Kidney (tissue), 14 donors: Measurements from ENCODE around the gene CNOT3. TPM values are rescaled to one million over a fixed set of nuclear protein-coding genes. Genes with fewer than 3 reads are reported as not detected.

ENCODE experiments used
- DNase-seq, 5 donors: peaks; one replicate each; pipeline ENCODE4 v3.0.0-alpha.2; 2013 to 2020
- FAIRE-seq: peaks from 2 replicates; lab custom pipeline; 2012; peaks lifted over from hg19 to GRCh38; lab: Jason Lieb, UNC
- H3K27ac ChIP-seq, 2 donors: one replicate each; pipeline ENCODE4 v1.7.0; 2013; ENCODE audit warnings: low read depth in 2 of 2, low read length in 2 of 2, inconsistent platforms in 1 of 2
- H3K27me3 ChIP-seq: one replicate; pipeline ENCODE4 v1.7.1; 2013; ENCODE audit warnings: low read length, inconsistent platforms; ENCODE audit not compliant: control insufficient read depth, insufficient read depth
- H3K36me3 ChIP-seq, 3 donors: one replicate each; pipeline versions ENCODE4 v1.7.0 to v1.7.1; 2013; ENCODE audit warnings: low read length in 3 of 3, control low read depth in 1 of 3, inconsistent platforms in 1 of 3; ENCODE audit not compliant: insufficient read depth in 3 of 3, control insufficient read depth in 2 of 3
- H3K4me1 ChIP-seq, 3 donors: one replicate each; pipeline versions ENCODE4 v1.7.0 to v1.7.1; 2013; ENCODE audit warnings: low read length in 3 of 3, inconsistent platforms in 1 of 3, low read depth in 1 of 3; ENCODE audit not compliant: control insufficient read depth in 2 of 3, insufficient read depth in 2 of 3
- H3K4me3 ChIP-seq, 3 donors: one replicate each; pipeline versions ENCODE4 v1.7.0 to v1.8.1; 2013; ENCODE audit warnings: low read length in 3 of 3, control low read depth in 1 of 3, inconsistent platforms in 1 of 3
- H3K9ac ChIP-seq, 3 donors: one replicate each; pipeline versions ENCODE4 v1.7.0 to v1.7.1; 2013; ENCODE audit warnings: low read length in 3 of 3, control low read depth in 1 of 3, inconsistent platforms in 1 of 3
- H3K9me3 ChIP-seq, 3 donors: one replicate each; pipeline versions ENCODE4 v1.7.0 to v1.7.1; 2013; ENCODE audit warnings: low read length in 3 of 3, control low read depth in 1 of 3, inconsistent platforms in 1 of 3; ENCODE audit not compliant: control insufficient read depth in 2 of 3, insufficient read depth in 1 of 3
- intact Hi-C: fragments of 100-400 bp; cut with DNase I; formaldehyde crosslinking; loops from one replicate; pipeline ENCODE4 v1.11.1; 2022
- polyA plus RNA-seq: library from polyadenylated mRNA; stranded (reverse); fragments of 350-450 nt; fragmentation: Illumina TruSeq; extraction: RNeasy Lipid Tissue Mini Kit (QIAGEN cat#74804); gene quantifications from one replicate; pipeline ENCODE4 v1.2.3, GENCODE V29; 2014; ENCODE audit warnings: low read depth, low replicate concordance; ENCODE audit not compliant: insufficient read depth
- total RNA-seq: library from RNA; stranded (reverse); fragmentation: NEBNext Ultra II Directional; extraction: Animal tissue kit (Norgen Biotek cat#: 25700); gene quantifications from one replicate; pipeline ENCODE4 v1.2.1, GENCODE V29; 2021
- TF ChIP-seq, protein P1 (sequence below): IDR thresholded peaks from 3 replicates; pipeline ENCODE4 v1.5.1; 2012; ENCODE audit warnings: mild to moderate bottlenecking, moderate library complexity, borderline replicate concordance; ENCODE audit not compliant: insufficient read depth; ENCODE audit errors: extremely low read depth
- donor health status: control.
- donor health status: control.
- donor health status: control.
- donor health status: control.
- donor health status: control.
- donor health status: DM: yes; HTN: yes; CAD: no.
- donor health status: Normal renal cell carcinoma (clear cell type).

CNOT3 gene
- total and polyA plus RNA-seq, 2 donors from 2014 or later = 30.8 to 38.1 TPM

DNA sequence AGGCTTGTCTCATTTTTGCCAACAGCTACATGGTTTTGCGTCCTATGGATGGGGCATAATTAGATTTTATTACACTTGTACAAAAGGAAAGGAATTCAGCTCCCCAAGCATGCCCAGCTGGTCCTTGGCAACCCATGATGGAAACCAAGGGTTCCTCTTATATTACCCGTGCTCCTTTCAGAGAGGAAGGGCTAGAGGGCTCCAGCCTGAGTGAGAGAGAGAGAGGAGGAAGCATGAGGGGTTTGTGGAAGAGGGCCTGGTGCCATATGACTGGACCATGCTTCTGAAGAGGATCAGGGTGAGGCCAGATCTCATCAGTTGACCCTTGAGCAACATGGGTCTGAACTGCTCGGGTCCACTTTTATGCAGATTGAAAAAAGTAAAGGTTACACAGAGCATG, 59.6 kb downstream of the CNOT3 start:
- intact Hi-C loops = no loop called here
- FAIRE-seq (no peak), DNase-seq (peak in 1 of 5 donors; percentile 3)
- peaks cover 4 to 9% (median 5%) of the 10 kb centered on the region in 3 donors for H3K36me3 ChIP-seq
- H3K27me3 ChIP-seq = no peaks in the 10 kb centered on the region
- H3K9me3 ChIP-seq = no peaks in the 10 kb centered on the region
- H3K4me1 ChIP-seq = peaks cover 3 to 11% (median 5%) of the 10 kb centered on the region in 3 donors
- H3K9ac ChIP-seq = no peak overlapping the region
- TF ChIP-seq, protein P1, sequence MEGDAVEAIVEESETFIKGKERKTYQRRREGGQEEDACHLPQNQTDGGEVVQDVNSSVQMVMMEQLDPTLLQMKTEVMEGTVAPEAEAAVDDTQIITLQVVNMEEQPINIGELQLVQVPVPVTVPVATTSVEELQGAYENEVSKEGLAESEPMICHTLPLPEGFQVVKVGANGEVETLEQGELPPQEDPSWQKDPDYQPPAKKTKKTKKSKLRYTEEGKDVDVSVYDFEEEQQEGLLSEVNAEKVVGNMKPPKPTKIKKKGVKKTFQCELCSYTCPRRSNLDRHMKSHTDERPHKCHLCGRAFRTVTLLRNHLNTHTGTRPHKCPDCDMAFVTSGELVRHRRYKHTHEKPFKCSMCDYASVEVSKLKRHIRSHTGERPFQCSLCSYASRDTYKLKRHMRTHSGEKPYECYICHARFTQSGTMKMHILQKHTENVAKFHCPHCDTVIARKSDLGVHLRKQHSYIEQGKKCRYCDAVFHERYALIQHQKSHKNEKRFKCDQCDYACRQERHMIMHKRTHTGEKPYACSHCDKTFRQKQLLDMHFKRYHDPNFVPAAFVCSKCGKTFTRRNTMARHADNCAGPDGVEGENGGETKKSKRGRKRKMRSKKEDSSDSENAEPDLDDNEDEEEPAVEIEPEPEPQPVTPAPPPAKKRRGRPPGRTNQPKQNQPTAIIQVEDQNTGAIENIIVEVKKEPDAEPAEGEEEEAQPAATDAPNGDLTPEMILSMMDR = no peak
- H3K27ac ChIP-seq = no peak overlapping the region
- no peak overlapping the region for H3K4me3 ChIP-seq

DNA sequence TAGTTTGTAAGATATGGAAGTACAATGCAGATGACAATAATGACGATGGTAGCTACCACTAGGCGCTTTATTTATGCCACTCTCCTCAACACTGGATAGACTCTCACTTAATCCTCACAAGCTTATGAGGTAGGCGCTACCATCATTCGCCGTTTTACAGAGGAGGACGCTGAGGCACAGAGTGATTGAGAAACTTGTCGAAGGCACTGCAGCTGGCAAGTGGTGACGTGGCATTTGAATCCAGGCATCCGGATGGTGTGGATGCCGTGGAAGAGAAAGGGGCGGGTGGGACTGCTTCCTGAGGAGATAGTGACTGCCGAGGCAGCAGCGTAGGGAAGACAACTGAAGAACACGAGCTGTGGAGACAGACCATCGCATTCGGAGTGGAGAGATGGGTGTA, 61.8 kb downstream of the CNOT3 start:
- Histone ChIP-seq H3K4me1 (peaks cover 11 to 23% (median 13%) of the 10 kb centered on the region in 3 donors), H3K4me3 (no peak overlapping the region), H3K27me3 (no peaks in the 10 kb centered on the region), H3K27ac (no peak overlapping the region), H3K36me3 (peaks cover 7 to 16% (median 13%) of the 10 kb centered on the region in 3 donors), H3K9me3 (no peaks in the 10 kb centered on the region), H3K9ac (no peak overlapping the region)
- intact Hi-C loops = no loop called here
- TF ChIP-seq, protein P1 = no peak
- DNase-seq = peak in 1 of 5 donors; percentile 57
- FAIRE-seq = no peak

DNA sequence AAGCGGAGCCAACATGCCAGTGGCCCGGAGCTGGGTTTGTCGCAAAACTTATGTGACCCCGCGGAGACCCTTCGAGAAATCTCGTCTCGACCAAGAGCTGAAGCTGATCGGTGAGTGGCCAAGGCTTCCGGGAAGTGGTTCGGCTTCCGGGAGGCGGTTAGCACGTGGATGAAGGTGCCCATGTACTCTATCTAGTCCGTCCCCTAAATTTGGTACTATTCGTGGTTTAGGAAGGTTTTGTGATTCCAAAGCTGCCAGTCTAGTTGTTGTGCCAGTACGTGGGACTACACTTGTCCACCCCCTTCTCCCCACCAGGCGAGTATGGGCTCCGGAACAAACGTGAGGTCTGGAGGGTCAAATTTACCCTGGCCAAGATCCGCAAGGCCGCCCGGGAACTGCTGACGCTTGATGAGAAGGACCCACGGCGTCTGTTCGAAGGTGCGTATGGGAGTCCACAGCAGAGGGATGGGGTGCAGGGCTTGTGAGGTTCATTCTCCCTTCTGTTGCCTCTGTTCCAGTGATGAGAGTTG, 63.7 kb downstream of the CNOT3 start:
- no peaks in the 10 kb centered on the region for H3K27me3 ChIP-seq
- peaks cover 19 to 29% (median 20%) of the 10 kb centered on the region in 3 donors for H3K36me3 ChIP-seq
- H3K4me3 ChIP-seq = peak overlapping the region; percentile 84 to 94 (median 92)
- FAIRE-seq = no peak
- intact Hi-C loops = no loop called here
- peak overlapping the region; percentile 72 to 94 (median 90) for H3K9ac ChIP-seq
- H3K4me1 ChIP-seq = peaks cover 11 to 29% (median 22%) of the 10 kb centered on the region in 3 donors
- DNase-seq = peak in 1 of 5 donors; percentile 62
- H3K9me3 ChIP-seq = no peaks in the 10 kb centered on the region
- TF ChIP-seq, protein P1 = no peak
- H3K27ac ChIP-seq = peak overlapping the region; percentile 95 to 97
